PC-3 (cell line): Measurements from ENCODE around the gene GRIN3A. TPM values are rescaled to one million over a fixed set of nuclear protein-coding genes. Genes with fewer than 3 reads are reported as not detected.

Experiments used
- ATAC-seq: fragments of 200-7000 bp; cut with Tn5 transposase; 2 replicates; pipeline ENCODE4 v1.9.1; 2020; ENCODE audit warnings: mild to moderate bottlenecking, moderate library complexity
- Bru-seq: library from RNA; stranded (reverse); fragments of 400-500 nt; gene quantifications from one replicate; lab custom pipeline; 2021; lab: Mats Ljungman, UMichigan
- BruChase-seq, 2 experiments: library from RNA; stranded (reverse); fragments of 400-500 nt; gene quantifications; one replicate each; lab custom pipeline; 2021; lab: Mats Ljungman, UMichigan
- BruUV-seq: library from RNA; stranded (reverse); fragments of 400-500 nt; replicated peaks from 2 replicates; lab custom pipeline; 2021; lab: Mats Ljungman, UMichigan
- CTCF ChIA-PET: fragments of 300-600 bp; sonication (Branson Sonifier 250); formaldehyde crosslinking; loops from one replicate; lab custom pipeline; 2022; ENCODE audit warnings: antibody characterized with exemption; lab: Charles Lee
- POLR2A ChIA-PET: fragments of 300-600 bp; sonication (Branson Sonifier 250); formaldehyde crosslinking; loops from one replicate; lab custom pipeline; 2022; ENCODE audit warnings: antibody characterized with exemption; ENCODE audit not compliant: unreplicated experiment; lab: Charles Lee
- DNase-seq: peaks from one replicate; pipeline ENCODE4 v3.0.0-alpha.2; 2015
- H2AFZ ChIP-seq: fragments of 300-600 bp; sonication (generic); 2 replicates; pipeline ENCODE4 v1.6.0; 2016; ENCODE audit warnings: antibody characterized with exemption, low read length
- H3F3A ChIP-seq: fragments of 300-600 bp; sonication (generic); one replicate; pipeline ENCODE4 v1.6.0; 2017; ENCODE audit warnings: antibody characterized with exemption, low read length, control low read depth, mild to moderate bottlenecking; ENCODE audit not compliant: unreplicated experiment
- H3K27ac ChIP-seq: fragments of 300-600 bp; sonication (generic); 2 replicates; pipeline ENCODE4 v1.5.1; 2016; ENCODE audit warnings: mild to moderate bottlenecking, low read length
- H3K27me3 ChIP-seq: fragments of 300-600 bp; sonication (generic); 2 replicates; pipeline ENCODE4 v1.6.1; 2016; ENCODE audit warnings: low read length, mixed read lengths
- H3K36me3 ChIP-seq: fragments of 300-600 bp; sonication (generic); 2 replicates; pipeline ENCODE4 v1.6.1; 2016; ENCODE audit warnings: low read depth, mixed run types, low read length, mixed read lengths
- H3K4me1 ChIP-seq: fragments of 300-600 bp; sonication (generic); 2 replicates; pipeline ENCODE4 v1.5.1; 2016; ENCODE audit warnings: low read length; ENCODE audit not compliant: insufficient read depth
- H3K4me2 ChIP-seq: fragments of 300-600 bp; sonication (generic); 2 replicates; pipeline ENCODE4 v1.6.0; 2016; ENCODE audit warnings: low read length
- H3K4me3 ChIP-seq: fragments of 300-600 bp; sonication (generic); 2 replicates; pipeline ENCODE4 v1.5.1; 2016; ENCODE audit warnings: mild to moderate bottlenecking, low read length, mixed read lengths
- H3K79me2 ChIP-seq: fragments of 300-600 bp; sonication (generic); 2 replicates; pipeline ENCODE4 v1.6.1; 2017; ENCODE audit warnings: low read length, mixed read lengths
- H3K9ac ChIP-seq: fragments of 300-600 bp; sonication (generic); 2 replicates; pipeline ENCODE4 v1.6.0; 2016; ENCODE audit warnings: mild to moderate bottlenecking, low read length
- H3K9me2 ChIP-seq: fragments of 300-600 bp; sonication (generic); replicated peaks from 2 replicates; pipeline ENCODE4 v1.6.1; 2016; ENCODE audit warnings: mixed run types, low read length, mixed read lengths
- H3K9me3 ChIP-seq: fragments of 300-600 bp; sonication (generic); 2 replicates; pipeline ENCODE4 v1.6.1; 2016; ENCODE audit warnings: low read length, mixed read lengths
- H4K20me1 ChIP-seq: fragments of 300-600 bp; sonication (generic); 2 replicates; pipeline ENCODE4 v1.6.1; 2016; ENCODE audit warnings: low read length, mixed read lengths
- CTCF ChIP-seq: fragments of 300-600 bp; sonication (generic); conservative IDR thresholded peaks from 2 replicates; pipeline ENCODE4 v1.5.1; 2017; ENCODE audit warnings: antibody characterized with exemption, low read depth, mild to moderate bottlenecking, low read length
- EZH2 ChIP-seq: fragments of 300-600 bp; sonication (generic); IDR thresholded peaks from one replicate; pipeline ENCODE4 v1.6.1; 2017; ENCODE audit warnings: antibody characterized with exemption, mild to moderate bottlenecking, low read length; ENCODE audit not compliant: unreplicated experiment
- EZH2phosphoT487 ChIP-seq: fragments of 300-600 bp; sonication (generic); IDR thresholded peaks from 2 replicates; pipeline ENCODE4 v1.6.1; 2018; ENCODE audit warnings: mild to moderate bottlenecking, antibody characterized with exemption, low read length, borderline replicate concordance
- intact Hi-C: fragments of 100-400 bp; cut with micrococcal nuclease; formaldehyde crosslinking; loops from 2 replicates; pipeline ENCODE4 v1.9.0; 2023
- long read RNA-seq: library from polyadenylated mRNA; unstranded; transcript quantifications from one replicate; pipeline ENCODE4 v2.0.0, GENCODE V29; 2021; ENCODE audit not compliant: unreplicated experiment
- total RNA-seq: library from RNA; depleted of rRNA; stranded (reverse); fragments of >200 nt; gene quantifications from 2 replicates; pipeline ENCODE4 v1.2.3, GENCODE V29; 2014; rRNA removed

GRIN3A gene
- total RNA-seq (not detected in 2 replicates), Bru-seq, nascent RNA (percentile 0 among the genes with signal in this experiment), BruChase-seq, experiment 1, labeled RNA remaining after a 6-hour chase (percentile 0 among the genes with signal in this experiment), BruChase-seq, experiment 2, labeled RNA remaining after a 2-hour chase (not detected)
- long read RNA-seq = 0 reads

GRCh38 chr9:101738566-101739183 is at the start of gene GRIN3A:
Gene GRIN3A, minus strand, starts transcription at chr9:101738647. Its CDS starts 668 bp downstream, at chr9:101737979.
- no peak within 1 kb of the TSS for H3K9ac ChIP-seq

GRCh38 chr9:101787891-101788290 is 49.4 kb upstream of the GRIN3A start:
- intact Hi-C loops = no loop called here
- H3K9ac ChIP-seq = no peak overlapping the region
- H3K9me2 ChIP-seq = no peaks in the 10 kb centered on the region
- no peaks in the 10 kb centered on the region for H3K27me3 ChIP-seq
- ChIA-PET CTCF (no interaction called here), POLR2A (no interaction called here)
- H3K36me3 ChIP-seq = no peaks in the 10 kb centered on the region
- no peak overlapping the region for H3K4me2 ChIP-seq
- H3K79me2 ChIP-seq = no peaks in the 10 kb centered on the region
- no peak for DNase-seq
- no peaks in the 10 kb centered on the region for H3K4me1 ChIP-seq
- no TSS peak for BruUV-seq
- no peak for TF ChIP-seq EZH2
- TF ChIP-seq CTCF = no peak
- no peak for TF ChIP-seq EZH2phosphoT487
- H3F3A ChIP-seq = no peaks in the 10 kb centered on the region
- no peak for ATAC-seq
- H3K4me3 ChIP-seq = no peak overlapping the region
- H3K27ac ChIP-seq = no peak overlapping the region
- no peaks in the 10 kb centered on the region for H4K20me1 ChIP-seq
- no peak overlapping the region for H2AFZ ChIP-seq
- H3K9me3 ChIP-seq = no peaks in the 10 kb centered on the region

More at GRCh38 chr9:101738566-101739183, at the start of gene GRIN3A:
- ATAC-seq (peak; percentile 53; the same call in 1 of the 2 replicates), DNase-seq (no peak)
- intact Hi-C loops = no loop called here
- H3K4me2 ChIP-seq = peak within 1 kb of the TSS; percentile 51
- H3K36me3 ChIP-seq = no peaks in the 10 kb centered on the region
- no peaks in the 10 kb centered on the region for H3F3A ChIP-seq
- peak within 1 kb of the TSS; percentile 32; the same call in 1 of the 2 replicates for H3K4me3 ChIP-seq
- no peaks in the 10 kb centered on the region for H3K79me2 ChIP-seq
- H3K4me1 ChIP-seq = no peaks in the 10 kb centered on the region
- BruUV-seq = no TSS peak
- H3K9me3 ChIP-seq = no peaks in the 10 kb centered on the region
- peaks cover 46% of the 10 kb centered on the region for H3K27me3 ChIP-seq
- ChIA-PET POLR2A (no interaction called here), CTCF (no interaction called here)
- TF ChIP-seq EZH2 (peak; percentile 49), EZH2phosphoT487 (no peak)
- H2AFZ ChIP-seq = no peak within 1 kb of the TSS
- no peaks in the 10 kb centered on the region for H3K9me2 ChIP-seq
- no peaks in the 10 kb centered on the region for H4K20me1 ChIP-seq
- H3K27ac ChIP-seq = no peak within 1 kb of the TSS

GRCh38 chr9:101778332-101778731 is 39.9 kb upstream of the GRIN3A start:
- no peak overlapping the region for H3K4me3 ChIP-seq
- H3K36me3 ChIP-seq = no peaks in the 10 kb centered on the region
- no peak for TF ChIP-seq CTCF
- no peak for TF ChIP-seq EZH2phosphoT487
- no peak for TF ChIP-seq EZH2
- H2AFZ ChIP-seq = no peak overlapping the region
- no peaks in the 10 kb centered on the region for H3K9me3 ChIP-seq
- no peaks in the 10 kb centered on the region for H3K27me3 ChIP-seq
- CTCF ChIA-PET = no interaction called here
- ATAC-seq = no peak
- DNase-seq = no peak
- H3K9ac ChIP-seq = no peak overlapping the region
- H3K4me1 ChIP-seq = no peaks in the 10 kb centered on the region
- POLR2A ChIA-PET = no interaction called here
- H3K27ac ChIP-seq = no peak overlapping the region
- no peak overlapping the region for H3K4me2 ChIP-seq
- intact Hi-C loops = no loop called here
- H3K79me2 ChIP-seq = no peaks in the 10 kb centered on the region
- no peaks in the 10 kb centered on the region for H4K20me1 ChIP-seq
- H3K9me2 ChIP-seq = no peaks in the 10 kb centered on the region
- H3F3A ChIP-seq = no peaks in the 10 kb centered on the region
- BruUV-seq = no TSS peak
